ENCODE results near the gene MYH3.

The MYH3 gene

GRCh38 chr17:10664571-10664970 is 7.5 kb upstream of the MYH3 start:
- DNase-seq (ENCODE audit: insufficient read length, low spot score), result no peak
- TF ChIP-seq CTCF (IDR thresholded peaks at IDR 0.05; ENCODE audit: insufficient read depth, missing control alignments), result no peak
- no peak for FAIRE-seq

GRCh38 chr17:10663231-10663630 is 6.1 kb upstream of the MYH3 start:
- TF ChIP-seq CTCF (IDR thresholded peaks at IDR 0.05; ENCODE audit: insufficient read depth, missing control alignments), result no peak
- DNase-seq (ENCODE audit: insufficient read length, low spot score), result no peak
- FAIRE-seq, result no peak

GRCh38 chr17:10661437-10661836 is 4.3 kb upstream of the MYH3 start:
- no peak for FAIRE-seq

GRCh38 chr17:10657879-10658278 is 770 bp upstream of the MYH3 start:
- no peak for TF ChIP-seq CTCF (IDR thresholded peaks at IDR 0.05; ENCODE audit: insufficient read depth, missing control alignments)
- peak; percentile 39 for DNase-seq (ENCODE audit: insufficient read length, low spot score)
- FAIRE-seq, result no peak

More at GRCh38 chr17:10661437-10661836, 4.3 kb upstream of the MYH3 start:
- peak; percentile 43 for DNase-seq (ENCODE audit: insufficient read length, low spot score)
- no peak for TF ChIP-seq CTCF (IDR thresholded peaks at IDR 0.05; ENCODE audit: insufficient read depth, missing control alignments)

GRCh38 chr17:10653987-10654386 is 3.1 kb downstream of the MYH3 start:
- DNase-seq (ENCODE audit: insufficient read length, low spot score) (no peak), FAIRE-seq (no peak)
- no peak for TF ChIP-seq CTCF (IDR thresholded peaks at IDR 0.05; ENCODE audit: insufficient read depth, missing control alignments)

- TF ChIP-seq CTCF (IDR thresholded peaks at IDR 0.05; ENCODE audit: insufficient read depth, missing control alignments), result no peak
Measured at GRCh38 chr17:10652984-10653659, 4.0 kb downstream of the MYH3 start.

GRCh38 chr17:10651927-10652326 is 5.2 kb downstream of the MYH3 start:
- DNase-seq (ENCODE audit: insufficient read length, low spot score) (no peak), FAIRE-seq (no peak)
- TF ChIP-seq CTCF (IDR thresholded peaks at IDR 0.05; ENCODE audit: insufficient read depth, missing control alignments), result no peak

More at GRCh38 chr17:10652984-10653659, 4.0 kb downstream of the MYH3 start:
- FAIRE-seq (no peak), DNase-seq (ENCODE audit: insufficient read length, low spot score) (no peak)
